ENCODE measurements around the gene STON1.

DNA sequence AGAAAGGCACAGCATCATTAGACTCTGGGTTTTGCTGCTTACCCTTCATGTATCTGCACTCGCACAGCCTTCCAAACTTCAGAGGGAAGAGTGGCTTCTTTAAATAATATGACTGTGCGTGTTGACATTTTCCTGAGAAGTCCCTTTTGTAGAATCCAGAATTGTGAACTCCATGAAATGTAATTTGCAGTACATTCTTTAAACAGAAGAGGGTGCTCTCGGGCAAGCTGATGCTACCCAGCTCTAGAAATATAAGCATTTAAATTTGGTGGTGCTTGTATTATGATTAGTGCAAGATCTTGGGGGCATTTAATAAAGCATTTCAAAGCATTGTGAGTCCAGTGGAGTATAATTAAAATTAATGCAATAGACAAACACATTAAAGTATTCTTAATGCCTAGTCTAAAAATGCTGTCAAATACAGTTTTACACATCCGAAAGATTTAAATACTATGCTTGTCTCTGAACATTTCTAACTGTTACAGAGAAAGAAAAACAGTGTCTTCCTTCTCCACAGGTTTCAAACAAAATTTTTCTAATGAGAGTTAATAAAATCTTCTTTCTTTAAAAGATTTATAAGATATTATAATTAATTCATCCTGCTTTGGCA is 70.4 kb downstream of the STON1 start:
- peak; percentile 37 to 76 (median 60) for TF ChIP-seq CTCF (IDR thresholded peaks at IDR 0.05)
- TF ChIP-seq POLR2A (IDR thresholded peaks at IDR 0.05) = no peak
